Colonic mucosa (tissue), 4 donors: ENCODE data around the gene GPR87. TPM values are rescaled to one million over a fixed set of nuclear protein-coding genes. Genes with fewer than 3 reads are reported as not detected.

Source experiments
- DNase-seq: peaks from one replicate; pipeline ENCODE4 v3.0.0-alpha.2; 2020
- H3K27ac ChIP-seq: fragments of 200-600 bp; one replicate; pipeline ENCODE4 v1.8.0; 2021
- H3K27me3 ChIP-seq: fragments of 200-600 bp; one replicate; pipeline ENCODE4 v1.8.0; 2021
- H3K36me3 ChIP-seq: fragments of 200-600 bp; one replicate; pipeline ENCODE4 v1.8.0; 2021
- H3K4me1 ChIP-seq: fragments of 200-600 bp; one replicate; pipeline ENCODE4 v1.8.0; 2021; ENCODE audit warnings: mild to moderate bottlenecking
- H3K4me3 ChIP-seq: fragments of 200-600 bp; one replicate; pipeline ENCODE4 v1.8.0; 2021
- H3K9ac ChIP-seq, 2 donors: one replicate each; pipeline ENCODE4 v1.7.0; 2013; ENCODE audit warnings: control low read depth in 2 of 2, low read depth in 2 of 2, low read length in 2 of 2
- H3K9me3 ChIP-seq: fragments of 200-600 bp; one replicate; pipeline ENCODE4 v1.8.0; 2021
- intact Hi-C: fragments of 100-400 bp; cut with DNase I; formaldehyde crosslinking; loops from one replicate; pipeline ENCODE4 v1.14.1; 2022
- total RNA-seq, 2 donors: library from RNA; stranded (reverse); fragmentation: NEBNext Ultra II Directional in 1 of 2; extraction: Animal tissue kit (Norgen Biotek cat#: 25700) in 1 of 2; gene quantifications; one replicate each; pipeline ENCODE4 v1.2.1, GENCODE V29; 2021
- TF ChIP-seq, protein P1 (sequence below): fragments of 200-600 bp; IDR thresholded peaks from one replicate; pipeline ENCODE4 v1.8.0; 2022; ENCODE audit warnings: antibody characterized with exemption, mild to moderate bottlenecking
- donor health status: healthy.
- donor health status: DM: no; HTN: no; CAD: no.
- donor health status: DM: no; HTN: no; CAD: no.

Gene GPR87
- total RNA-seq, 2 donors from 2014 or later = not detected

GRCh38 chr3:151256749-151257148 is 59.9 kb downstream of the GPR87 start:
- H3K36me3 ChIP-seq = no peaks in the 10 kb centered on the region
- H3K9ac ChIP-seq = no peak overlapping the region
- H3K27me3 ChIP-seq = no peaks in the 10 kb centered on the region
- DNase-seq = no peak
- H3K27ac ChIP-seq = no peak overlapping the region
- no peak overlapping the region for H3K4me3 ChIP-seq
- intact Hi-C loops = no loop called here
- no peaks in the 10 kb centered on the region for H3K9me3 ChIP-seq
- TF ChIP-seq, protein P1, sequence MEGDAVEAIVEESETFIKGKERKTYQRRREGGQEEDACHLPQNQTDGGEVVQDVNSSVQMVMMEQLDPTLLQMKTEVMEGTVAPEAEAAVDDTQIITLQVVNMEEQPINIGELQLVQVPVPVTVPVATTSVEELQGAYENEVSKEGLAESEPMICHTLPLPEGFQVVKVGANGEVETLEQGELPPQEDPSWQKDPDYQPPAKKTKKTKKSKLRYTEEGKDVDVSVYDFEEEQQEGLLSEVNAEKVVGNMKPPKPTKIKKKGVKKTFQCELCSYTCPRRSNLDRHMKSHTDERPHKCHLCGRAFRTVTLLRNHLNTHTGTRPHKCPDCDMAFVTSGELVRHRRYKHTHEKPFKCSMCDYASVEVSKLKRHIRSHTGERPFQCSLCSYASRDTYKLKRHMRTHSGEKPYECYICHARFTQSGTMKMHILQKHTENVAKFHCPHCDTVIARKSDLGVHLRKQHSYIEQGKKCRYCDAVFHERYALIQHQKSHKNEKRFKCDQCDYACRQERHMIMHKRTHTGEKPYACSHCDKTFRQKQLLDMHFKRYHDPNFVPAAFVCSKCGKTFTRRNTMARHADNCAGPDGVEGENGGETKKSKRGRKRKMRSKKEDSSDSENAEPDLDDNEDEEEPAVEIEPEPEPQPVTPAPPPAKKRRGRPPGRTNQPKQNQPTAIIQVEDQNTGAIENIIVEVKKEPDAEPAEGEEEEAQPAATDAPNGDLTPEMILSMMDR = no peak
- no peaks in the 10 kb centered on the region for H3K4me1 ChIP-seq

GRCh38 chr3:151248772-151249337 is 67.8 kb downstream of the GPR87 start:
- Histone ChIP-seq H3K9me3 (no peaks in the 10 kb centered on the region), H3K27ac (no peak overlapping the region), H3K4me3 (no peak overlapping the region), H3K27me3 (no peaks in the 10 kb centered on the region), H3K4me1 (no peaks in the 10 kb centered on the region), H3K9ac (no peak overlapping the region), H3K36me3 (no peaks in the 10 kb centered on the region)
- intact Hi-C loops = no loop called here
- no peak for DNase-seq
- TF ChIP-seq, protein P1 = no peak

Other genes with a start within 250 kb of the GPR87 start
- 1 to 10 TPM in 1 of 2 donors, under 1 TPM in 1; 0.32 to 1.3 TPM for gene MED12L, start 231.2 kb downstream of the GPR87 start, total RNA-seq
- gene GPR171, start 113.6 kb downstream of the GPR87 start, total RNA-seq = under 1 TPM; 0.40 to 0.53 TPM
- gene P2RY14, start 38.3 kb downstream of the GPR87 start, total RNA-seq = 1 to 10 TPM; 1.7 to 2.9 TPM
- gene P2RY13, start 12.7 kb upstream of the GPR87 start, total RNA-seq = under 1 TPM; 0.27 to 0.80 TPM
- under 1 TPM; 0.17 to 0.72 TPM for gene P2RY12, start 67.9 kb upstream of the GPR87 start, total RNA-seq
- 1 to 10 TPM in 1 of 2 donors, under 1 TPM in 1; 0.96 to 1.5 TPM for gene IGSF10, start 144.2 kb upstream of the GPR87 start, total RNA-seq